K562 (cell line): ENCODE results near the gene CCDC124. TPM values are rescaled to one million over a fixed set of nuclear protein-coding genes. Genes with fewer than 3 reads are reported as not detected.

Experiments
- AFF4 ChIP-seq: sonication (generic); formaldehyde crosslinking; IDR thresholded peaks from 2 replicates; pipeline ENCODE4 v1.8.0; 2023; ENCODE audit warnings: mild to moderate bottlenecking, missing genetic modification reagents
- CBX3 ChIP-seq, 2 experiments: IDR thresholded peaks; 1 replicate in 1 of 2; 2 replicates in 1 of 2; pipeline ENCODE4 v1.6.1; 2012; ENCODE audit warnings: inconsistent platforms in 2 of 2, low read length in 2 of 2, borderline replicate concordance in 1 of 2, control low read depth in 1 of 2
- CREB3 ChIP-seq: fragments of 450-650 bp; conservative IDR thresholded peaks from 2 replicates; pipeline ENCODE4 v1.6.1; 2016; ENCODE audit warnings: missing genetic modification characterization, low read depth, mild to moderate bottlenecking, missing compliant biosample characterization, moderate library complexity
- CREB5 ChIP-seq: fragments of 250-450 bp; sonication (Bioruptor Pico); IDR thresholded peaks from 2 replicates; pipeline ENCODE4 v1.5.0; 2020; ENCODE audit warnings: mild to moderate bottlenecking
- DMBX1 ChIP-seq: fragments of 250-450 bp; sonication (Bioruptor Pico); IDR thresholded peaks from 2 replicates; pipeline ENCODE4 v1.8.0; 2022; ENCODE audit warnings: inconsistent platforms, mild to moderate bottlenecking, moderate library complexity, borderline replicate concordance
- EHMT2 ChIP-seq: fragments of 450-650 bp; IDR thresholded peaks from 2 replicates; pipeline ENCODE4 v1.6.1; 2018; ENCODE audit warnings: antibody characterized with exemption
- FOXJ3 ChIP-seq: sonication (generic); formaldehyde crosslinking; IDR thresholded peaks from 2 replicates; pipeline ENCODE4 v1.4.0; 2020; ENCODE audit warnings: mild to moderate bottlenecking, missing genetic modification reagents
- HCFC1 ChIP-seq: IDR thresholded peaks from 2 replicates; pipeline ENCODE4 v1.6.1; 2012; ENCODE audit warnings: low read depth, low read length, improper control_type of control experiment
- HDAC8 ChIP-seq: fragments of 450-650 bp; IDR thresholded peaks from 2 replicates; pipeline ENCODE4 v1.6.1; 2016; ENCODE audit warnings: mild to moderate bottlenecking, missing genetic modification characterization, moderate library complexity, missing compliant biosample characterization
- MAZ ChIP-seq, 2 experiments: fragments of 450-650 bp in 1 of 2; sonication (generic) in 1 of 2; formaldehyde crosslinking; IDR thresholded peaks in 1 of 2; conservative IDR thresholded peaks in 1 of 2; 2 replicates each; pipeline versions ENCODE4 v1.4.0 to v1.5.0; 2020; ENCODE audit warnings: mild to moderate bottlenecking in 1 of 2, missing genetic modification reagents in 1 of 2
- MIER1 ChIP-seq: fragments of 450-650 bp; IDR thresholded peaks from 2 replicates; pipeline ENCODE4 v1.6.1; 2016; ENCODE audit warnings: antibody characterized with exemption, mild to moderate bottlenecking, low read depth
- NFE2 ChIP-seq: IDR thresholded peaks from 2 replicates; pipeline ENCODE4 v1.6.1; 2014; ENCODE audit warnings: antibody characterized with exemption, low read depth
- PTTG1 ChIP-seq: fragments of 450-650 bp; IDR thresholded peaks from 2 replicates; pipeline ENCODE4 v1.6.1; 2016; ENCODE audit warnings: low read depth, mild to moderate bottlenecking, missing genetic modification characterization, missing compliant biosample characterization
- RAD51 ChIP-seq: fragments of 450-650 bp; IDR thresholded peaks from 2 replicates; pipeline ENCODE4 v1.7.1; 2016; ENCODE audit warnings: low read depth, mild to moderate bottlenecking, borderline replicate concordance
- RCOR1 ChIP-seq, 2 experiments: IDR thresholded peaks; 2 replicates each; pipeline ENCODE4 v1.6.1; 2012; ENCODE audit warnings: low read depth in 2 of 2, low read length in 2 of 2, borderline replicate concordance in 1 of 2, improper control_type of control experiment in 1 of 2
- XRCC5 ChIP-seq: fragments of 200-400 bp; formaldehyde crosslinking; IDR thresholded peaks from 2 replicates; pipeline ENCODE4 v1.6.1; 2017; ENCODE audit warnings: low read depth, mild to moderate bottlenecking, low read length
- ZNF232 ChIP-seq: sonication (generic); formaldehyde crosslinking; IDR thresholded peaks from 2 replicates; pipeline ENCODE4 v1.8.0; 2022; ENCODE audit warnings: mild to moderate bottlenecking, missing genetic modification reagents
- ZNF263 ChIP-seq: sonication (generic); formaldehyde crosslinking; IDR thresholded peaks from 2 replicates; pipeline ENCODE4 v1.8.0; 2022; ENCODE audit warnings: mild to moderate bottlenecking, missing genetic modification reagents, borderline replicate concordance
- ZNF431 ChIP-seq: sonication (generic); formaldehyde crosslinking; IDR thresholded peaks from 2 replicates; pipeline ENCODE4 v1.8.0; 2022; ENCODE audit warnings: mild to moderate bottlenecking, missing genetic modification reagents
- ZNF644 ChIP-seq: fragments of 200-800 bp; sonication (Bioruptor generic); IDR thresholded peaks from 2 replicates; pipeline ENCODE4 v1.6.1; 2016; ENCODE audit warnings: low read depth, missing genetic modification characterization, missing compliant biosample characterization
- ZNF766 ChIP-seq: fragments of 200-800 bp; sonication (Bioruptor generic); conservative IDR thresholded peaks from 2 replicates; pipeline ENCODE4 v1.6.1; 2016; ENCODE audit warnings: missing genetic modification characterization, missing compliant biosample characterization
- ZNF830 ChIP-seq: fragments of 250-450 bp; sonication (Bioruptor Pico); IDR thresholded peaks from 2 replicates; pipeline ENCODE4 v1.5.0; 2021; ENCODE audit warnings: mild to moderate bottlenecking
- polyA plus RNA-seq, 8 experiments: library from polyadenylated mRNA; depleted of rRNA in 4 of 8; stranded (reverse) in 5 of 8; unstranded in 3 of 8; fragments of >200 nt; fragmentation: Nextera tagmentation in 2 of 8; fragmentation: Illumina TruSeq in 1 of 8; extraction: Ambion mirVana in 2 of 8; extraction: Trizol in 1 of 8; gene quantifications; 2 replicates each; pipeline versions ENCODE4 v1.2.1 to v1.2.3, GENCODE V29; 2011 to 2014; ENCODE audit warnings: inconsistent platforms in 1 of 8, missing spikeins in 1 of 8
- total RNA-seq, 7 experiments: library from RNA; depleted of rRNA in 6 of 7; stranded (reverse); fragments of >200 nt in 6 of 7; fragmentation: Illumina TruSeq in 2 of 7; extraction: Trizol in 2 of 7; gene quantifications; 2 replicates each; pipeline versions ENCODE4 v1.2.1 to v1.2.3, GENCODE V29; 2011 to 2021; ENCODE audit warnings: low replicate concordance in 1 of 7

Gene CCDC124
- total and polyA plus RNA-seq, 9 of the 15 experiments (the other 6 are each of a cell fraction or from before 2014, with no cell fraction given): 5.8 to 234 (median 40.1) TPM

- TF ChIP-seq AFF4 (CRISPR knock-in tag): 0 out of 2 replicates have a peak, but pooled peaks have one; percentile 34
- no peak for TF ChIP-seq ZNF830
- TF ChIP-seq CBX3 (IDR thresholded peaks at IDR 0.05; ENCODE audit: borderline replicate concordance in 1 of 2, low read length in 2 of 2): 0 out of 3 replicates have a peak, but pooled peaks of 1 of the 2 experiments have one; percentile 26
- no peak for TF ChIP-seq CREB5 (CRISPR knock-in tag)
- 0 out of 2 replicates have a peak, but pooled peaks have one; percentile 28 for TF ChIP-seq HCFC1
- 0 out of 2 replicates have a peak, but pooled peaks have one; percentile 50 for TF ChIP-seq HDAC8 (tag)
- no peak for TF ChIP-seq RAD51
- peak; percentile 36; the same call in 1 of the 2 replicates for TF ChIP-seq PTTG1
- peak; percentile 93 for TF ChIP-seq ZNF766 (CRISPR knock-in tag)
- no peak for TF ChIP-seq FOXJ3 (CRISPR knock-in tag)
- TF ChIP-seq ZNF644 (tag): peak; percentile 64; the same call in 1 of the 2 replicates
- peak; percentile 24; the same call in 1 of the 2 replicates for TF ChIP-seq NFE2
- TF ChIP-seq DMBX1 (CRISPR knock-in tag): peak; percentile 82; the same call in 1 of the 2 replicates
- TF ChIP-seq ZNF263 (CRISPR knock-in tag): peak; percentile 45; the same call in 1 of the 2 replicates
- peak; percentile 79 for TF ChIP-seq ZNF232
- peak; percentile 83 for TF ChIP-seq CREB3 (tag)
- 0 out of 2 replicates have a peak, but pooled peaks have one; percentile 19 for TF ChIP-seq ZNF431 (CRISPR knock-in tag)
- peak; percentile 66; the same call in 1 of the 2 replicates for TF ChIP-seq XRCC5
- peak; percentile 99 for TF ChIP-seq EHMT2
- peak; percentile 99 for TF ChIP-seq MIER1
- TF ChIP-seq MAZ (CRISPR knock-in tag; conservative IDR thresholded peaks at IDR 0.05 in 1 of 2, IDR thresholded peaks at IDR 0.05 in 1 of 2): peak in 1 of 2 experiments; percentile 48; a peak in 1 of 4 replicates
- TF ChIP-seq RCOR1 (IDR thresholded peaks at IDR 0.05; ENCODE audit: borderline replicate concordance in 1 of 2, low read depth in 2 of 2, low read length in 2 of 2): peak in 1 of 2 experiments; percentile 71; a peak in 1 of 4 replicates
These were observed 43.1 kb upstream of the CCDC124 start (continued) for GRCh38 chr19:17889609-17890214.
